ENCODE data around the gene WDR82.

Gene WDR82

GRCh38 chr3:52223449-52224408, 54.7 kb downstream of the WDR82 start:
- no peak for DNase-seq (ENCODE audit: low read depth)

- DNase-seq (ENCODE audit: low read depth): no peak
Observed at GRCh38 chr3:52222319-52223221, 55.9 kb downstream of the WDR82 start.

DNA sequence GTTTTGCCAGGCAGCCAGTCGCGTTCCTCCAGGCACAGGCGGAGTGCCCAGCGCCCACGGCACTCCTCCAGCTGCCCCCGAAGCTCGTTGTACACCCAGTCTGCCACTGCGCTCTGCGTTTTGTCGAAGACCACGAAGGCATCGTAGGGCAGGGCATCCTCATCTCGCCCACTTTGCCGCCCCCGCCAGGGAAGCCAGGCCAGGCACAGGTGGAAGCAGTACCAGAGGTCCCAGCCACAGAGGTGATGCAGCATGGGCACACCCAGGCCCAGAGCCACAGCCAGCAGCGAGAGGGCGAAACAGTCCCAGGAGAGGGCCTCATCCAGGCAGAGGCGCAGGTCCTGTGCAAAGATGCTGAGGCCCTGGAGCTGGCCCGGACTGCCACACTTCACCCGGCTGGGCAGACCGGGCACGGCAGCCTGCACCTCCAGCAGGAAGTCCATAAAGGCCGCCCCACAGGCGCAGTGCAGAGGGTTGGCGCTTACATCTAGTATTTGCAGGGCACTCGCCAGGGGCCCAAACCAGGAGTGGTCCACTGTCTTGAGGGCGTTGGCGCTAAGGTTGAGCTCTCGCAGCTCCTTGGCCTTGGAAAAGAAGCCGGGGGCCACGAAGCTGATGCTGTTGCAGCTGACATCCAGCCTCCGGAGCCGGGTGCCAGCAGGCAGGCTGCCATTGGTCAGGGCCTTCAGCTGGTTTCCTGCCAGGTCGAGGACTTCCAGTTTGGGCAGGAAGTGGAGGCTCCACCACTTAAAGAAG, 56.7 kb downstream of the WDR82 start:
- no peak for DNase-seq (ENCODE audit: low read depth)

GRCh38 chr3:52221141-52221562, 57.3 kb downstream of the WDR82 start:
- no peak for DNase-seq (ENCODE audit: low read depth)

GRCh38 chr3:52220380-52221026, 57.9 kb downstream of the WDR82 start:
- peak; percentile 49 for DNase-seq (ENCODE audit: low read depth)

GRCh38 chr3:52218937-52219650, 59.4 kb downstream of the WDR82 start:
- no peak for DNase-seq (ENCODE audit: low read depth)

DNA sequence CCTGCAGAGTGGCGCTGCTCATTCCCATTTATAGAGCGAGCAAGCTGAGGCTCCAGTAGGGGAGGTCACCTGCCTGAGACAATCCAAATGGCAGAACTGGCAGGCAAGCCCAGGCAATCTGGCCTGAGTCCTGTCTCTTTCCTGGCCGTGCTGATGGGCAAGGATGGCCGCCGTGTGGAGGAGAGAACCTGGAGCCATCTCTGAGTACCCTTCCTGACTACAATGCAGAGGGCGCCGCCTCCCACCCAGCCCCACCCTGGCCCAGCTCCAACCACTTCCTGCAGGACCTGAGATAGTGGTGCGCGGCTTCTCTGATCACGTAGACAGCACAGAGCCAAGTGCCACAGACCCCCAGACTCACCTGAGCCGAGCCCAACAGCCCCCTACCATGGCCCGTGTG, 60.0 kb downstream of the WDR82 start:
- no peak for DNase-seq (ENCODE audit: low read depth)

- no peak for DNase-seq (ENCODE audit: low read depth)
Observed at GRCh38 chr3:52218026-52218425, 60.4 kb downstream of the WDR82 start.

GRCh38 chr3:52217409-52217805, 61.0 kb downstream of the WDR82 start:
- no peak for DNase-seq (ENCODE audit: low read depth)

- peak; percentile 63 for DNase-seq (ENCODE audit: low read depth)
Observed at GRCh38 chr3:52216585-52217408, 61.7 kb downstream of the WDR82 start.

GRCh38 chr3:52215351-52215750, 63.1 kb downstream of the WDR82 start:
- no peak for DNase-seq (ENCODE audit: low read depth)

DNA sequence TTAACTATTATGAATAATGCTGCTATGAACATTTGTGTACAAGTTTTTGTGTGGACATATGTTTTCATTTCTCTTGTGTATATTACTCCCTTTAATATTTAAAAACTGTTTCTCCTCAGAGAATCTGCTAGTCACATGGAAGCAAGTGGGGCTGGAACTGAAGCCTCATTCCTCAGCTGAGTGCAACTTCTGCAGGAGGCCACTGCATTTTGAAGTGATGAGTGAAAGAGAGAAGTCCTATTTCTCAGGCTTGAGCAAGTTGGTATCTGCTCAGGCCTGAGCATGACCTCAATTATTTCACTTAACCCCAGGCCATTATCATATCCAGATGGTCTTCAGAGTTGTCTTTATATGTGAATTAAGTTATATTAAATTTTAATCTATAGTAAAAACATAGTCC, 64.5 kb downstream of the WDR82 start:
- DNase-seq (ENCODE audit: low read depth): no peak

DNA sequence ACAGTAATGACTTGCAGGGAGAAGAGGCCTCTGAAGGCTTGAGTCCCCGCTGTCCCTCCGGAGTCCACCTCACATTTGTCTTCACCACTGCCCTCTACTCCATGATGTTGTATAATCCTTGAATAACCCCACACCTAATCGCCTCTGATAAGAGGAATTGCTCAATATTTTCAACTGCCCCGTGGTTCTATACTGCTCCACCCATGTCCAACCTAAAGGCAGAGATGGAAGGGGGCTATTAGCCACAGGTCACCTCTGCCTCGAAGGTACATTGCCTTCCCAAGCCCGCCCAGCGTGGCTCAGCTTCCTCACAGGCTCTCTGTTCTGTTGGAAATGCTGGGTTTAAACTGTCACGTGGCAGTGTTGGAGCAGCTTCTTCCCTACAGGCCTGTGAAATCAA, 65.4 kb downstream of the WDR82 start:
- DNase-seq (ENCODE audit: low read depth): no peak

DNA sequence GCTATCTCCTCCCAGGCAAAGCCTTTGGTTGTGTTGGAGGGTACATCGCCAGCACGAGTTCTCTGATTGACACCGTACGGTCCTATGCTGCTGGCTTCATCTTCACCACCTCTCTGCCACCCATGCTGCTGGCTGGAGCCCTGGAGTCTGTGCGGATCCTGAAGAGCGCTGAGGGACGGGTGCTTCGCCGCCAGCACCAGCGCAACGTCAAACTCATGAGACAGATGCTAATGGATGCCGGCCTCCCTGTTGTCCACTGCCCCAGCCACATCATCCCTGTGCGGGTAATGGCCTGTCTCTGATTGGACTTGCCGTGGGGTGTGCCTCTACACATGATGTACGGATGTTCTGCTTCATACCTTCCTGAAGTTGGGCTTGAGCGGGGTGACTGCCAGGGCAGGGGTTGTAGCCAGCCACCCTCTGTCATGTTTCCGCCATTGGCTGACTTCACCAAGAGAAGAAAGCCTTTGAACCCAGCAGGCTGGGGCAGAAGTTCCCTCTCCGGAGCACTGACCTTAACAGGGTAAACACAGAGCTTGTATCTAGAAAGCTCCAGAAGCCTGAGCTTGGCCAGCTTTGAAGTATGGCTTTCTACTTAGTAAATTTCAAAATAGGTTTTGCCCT, 67.1 kb downstream of the WDR82 start:
- no peak for DNase-seq (ENCODE audit: low read depth)

GRCh38 chr3:52210550-52211046, 67.9 kb downstream of the WDR82 start:
- no peak for DNase-seq (ENCODE audit: low read depth)

DNA sequence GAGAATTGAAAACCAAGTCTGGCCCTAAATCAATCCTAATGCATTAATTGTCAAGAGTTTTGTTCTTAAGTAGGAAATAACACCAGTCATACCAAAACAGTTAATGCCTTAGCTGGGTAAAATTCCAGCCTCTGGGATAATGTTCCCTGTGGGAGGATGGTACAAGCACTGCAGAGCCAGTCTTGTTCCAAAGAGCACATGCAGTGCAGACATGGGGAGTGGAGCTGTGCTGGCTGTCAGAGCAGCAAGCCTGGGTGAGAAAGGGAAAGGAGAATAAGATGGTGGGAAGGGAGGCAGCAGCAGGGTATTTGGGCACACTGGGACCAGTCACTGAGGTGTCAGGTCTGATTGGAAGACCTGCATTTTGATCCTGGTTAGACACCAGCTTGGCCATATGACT, 68.4 kb downstream of the WDR82 start:
- DNase-seq (ENCODE audit: low read depth): no peak

- DNase-seq (ENCODE audit: low read depth): no peak
Observed at GRCh38 chr3:52208556-52208955, 69.9 kb downstream of the WDR82 start.

- no peak for DNase-seq (ENCODE audit: low read depth)
Observed at GRCh38 chr3:52205727-52206372, 72.6 kb downstream of the WDR82 start.

Data from fibroblast of the conjunctiva (primary cell).